ENCODE results near the gene OR2S2.

- TF ChIP-seq CTCF (IDR thresholded peaks at IDR 0.05) (no peak), POLR2A (IDR thresholded peaks at IDR 0.05) (no peak)
Measured at GRCh38 chr9:35993976-35994720, 36.2 kb upstream of the OR2S2 start.
